DLD1 (cell line): ENCODE data around the gene POLR2A.

Experiments
- in situ Hi-C: cut with HindIII; loops from 2 replicates; pipeline ENCODE4 v1.10.0; 2017; ENCODE audit warnings: low sequenced_read_pairs

Gene POLR2A

DNA sequence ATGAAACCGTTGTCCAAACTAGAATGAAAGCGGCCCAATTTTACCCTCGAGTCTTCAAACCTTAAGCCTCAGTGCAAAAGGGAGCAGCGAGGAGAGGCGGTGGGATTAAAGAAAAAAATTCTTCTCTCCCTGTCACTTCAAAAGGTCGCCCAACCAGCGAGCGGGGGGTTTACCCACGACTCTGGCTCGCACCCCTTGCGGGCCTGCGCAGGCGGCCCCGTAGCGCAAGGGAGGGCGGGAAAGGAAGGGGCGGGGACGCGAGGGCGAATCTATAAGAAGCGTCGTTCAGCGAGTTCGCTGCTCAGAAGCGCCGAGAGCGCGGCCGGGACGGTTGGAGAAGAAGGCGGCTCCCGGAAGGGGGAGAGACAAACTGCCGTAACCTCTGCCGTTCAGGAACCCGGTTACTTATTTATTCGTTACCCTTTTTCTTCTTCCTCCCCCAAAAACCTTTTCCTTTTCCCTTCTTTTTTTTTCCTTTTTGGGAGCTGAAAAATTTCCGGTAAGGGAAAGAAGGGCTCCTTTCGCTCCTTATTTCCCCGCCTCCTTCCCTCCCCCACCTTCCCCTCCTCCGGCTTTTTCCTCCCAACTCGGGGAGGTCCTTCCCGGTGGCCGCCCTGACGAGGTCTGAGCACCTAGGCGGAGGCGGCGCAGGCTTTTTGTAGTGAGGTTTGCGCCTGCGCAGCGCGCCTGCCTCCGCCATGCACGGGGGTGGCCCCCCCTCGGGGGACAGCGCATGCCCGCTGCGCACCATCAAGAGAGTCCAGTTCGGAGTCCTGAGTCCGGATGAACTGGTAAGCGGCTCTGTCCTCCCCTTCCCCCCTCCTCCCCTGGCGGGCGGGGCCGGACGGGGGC is at the start of gene POLR2A:
Gene POLR2A (plus strand): TSS at position 300 of the 852 bp plus-strand sequence.
- in situ Hi-C loops: no loop called here

DNA sequence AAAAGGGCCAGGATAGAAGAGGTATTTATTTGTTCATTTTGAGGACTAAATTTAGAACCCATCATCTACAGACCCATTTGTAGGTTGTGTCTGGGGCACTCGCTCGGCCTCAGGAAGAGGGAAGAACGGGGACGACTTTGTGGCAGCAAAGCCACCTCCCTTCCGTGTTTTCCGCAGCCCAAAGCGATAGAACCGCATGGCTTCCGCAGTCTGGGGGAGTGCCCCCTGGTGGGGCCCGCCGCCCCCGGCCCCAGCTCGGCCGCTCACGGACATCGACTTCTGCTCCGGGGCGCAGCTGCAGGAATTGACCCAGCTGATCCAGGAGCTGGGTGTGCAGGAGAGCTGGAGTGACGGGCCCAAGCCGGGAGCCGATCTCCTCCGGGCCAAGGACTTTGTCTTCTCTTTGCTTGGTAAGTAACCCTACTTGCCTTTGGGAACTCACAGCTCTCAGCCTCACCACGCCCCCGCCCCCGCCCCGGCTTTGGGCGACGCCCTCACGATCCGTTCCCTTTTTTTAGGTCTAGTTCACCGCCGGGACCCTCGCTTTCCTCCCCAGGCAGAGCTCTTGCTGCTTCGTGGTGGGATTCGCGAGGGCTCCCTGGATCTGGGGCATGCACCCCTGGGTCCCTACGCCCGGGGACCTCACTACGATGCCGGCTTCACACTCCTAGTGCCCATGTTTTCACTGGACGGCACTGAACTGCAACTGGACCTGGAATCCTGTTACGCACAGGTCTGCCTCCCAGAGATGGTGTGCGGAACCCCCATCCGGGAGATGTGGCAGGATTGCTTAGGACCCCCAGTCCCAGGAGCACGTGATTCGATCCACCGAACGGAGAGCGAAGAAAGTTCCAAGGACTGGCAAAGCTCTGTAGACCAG is 48.2 kb upstream of the POLR2A start:
- in situ Hi-C loops: no loop called here

GRCh38 chr17:7436556-7437368 is 47.4 kb upstream of the POLR2A start:
- in situ Hi-C loops: no loop called here

- in situ Hi-C loops: no loop called here
These were observed 46.8 kb upstream of the POLR2A start for GRCh38 chr17:7437369-7437863.

- in situ Hi-C loops: no loop called here
These were observed 46.1 kb upstream of the POLR2A start for GRCh38 chr17:7437950-7438614.

DNA sequence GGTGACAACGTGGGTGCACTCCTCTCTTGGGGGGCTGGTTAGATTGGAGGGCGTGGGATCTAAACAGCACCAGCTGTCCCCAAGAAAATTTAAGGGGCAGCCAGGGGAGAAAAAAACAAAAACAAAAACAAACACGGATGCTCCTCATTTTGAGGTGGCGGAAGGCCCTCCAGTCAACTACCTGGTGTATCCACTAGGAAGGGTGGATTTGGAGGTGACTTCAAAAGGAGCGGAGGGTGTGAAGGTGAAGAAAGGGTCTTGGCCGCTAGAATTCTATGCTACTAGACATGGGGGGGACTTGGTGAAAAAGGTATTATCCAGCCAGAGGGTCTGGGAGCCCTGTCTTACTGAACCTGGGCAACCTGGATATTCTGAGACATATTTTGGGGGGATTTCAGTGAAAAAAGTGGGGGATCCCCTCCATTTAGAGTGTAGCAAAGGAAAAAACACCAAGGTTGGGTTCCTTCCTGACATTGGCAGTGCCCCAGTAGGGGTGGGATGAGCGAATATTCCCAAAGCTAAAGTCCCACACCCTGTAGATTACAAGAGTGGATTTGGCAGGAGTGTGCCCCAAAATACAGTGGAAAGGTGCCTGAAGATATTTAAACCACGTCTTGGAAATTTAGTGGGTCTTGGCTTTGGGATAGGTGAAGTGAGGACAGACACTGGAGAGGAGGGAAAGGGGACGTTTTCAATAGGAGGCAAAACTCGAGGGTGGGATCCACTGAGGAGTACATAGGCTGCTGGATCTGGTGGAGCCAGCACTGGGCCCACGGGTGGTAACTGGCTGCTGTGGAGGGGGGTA is 45.3 kb upstream of the POLR2A start:
- in situ Hi-C loops: no loop called here

- in situ Hi-C loops: no loop called here
These were observed 44.6 kb upstream of the POLR2A start, which contains the start of gene FGF11 for GRCh38 chr17:7439462-7440112. Gene FGF11 (plus strand): TSS chr17:7439512. CDS start chr17:7439621, 109 bp downstream.

GRCh38 chr17:7440113-7440833 is 43.9 kb upstream of the POLR2A start:
- in situ Hi-C loops: no loop called here

GRCh38 chr17:7440834-7441195 is 43.4 kb upstream of the POLR2A start:
- in situ Hi-C loops: no loop called here

DNA sequence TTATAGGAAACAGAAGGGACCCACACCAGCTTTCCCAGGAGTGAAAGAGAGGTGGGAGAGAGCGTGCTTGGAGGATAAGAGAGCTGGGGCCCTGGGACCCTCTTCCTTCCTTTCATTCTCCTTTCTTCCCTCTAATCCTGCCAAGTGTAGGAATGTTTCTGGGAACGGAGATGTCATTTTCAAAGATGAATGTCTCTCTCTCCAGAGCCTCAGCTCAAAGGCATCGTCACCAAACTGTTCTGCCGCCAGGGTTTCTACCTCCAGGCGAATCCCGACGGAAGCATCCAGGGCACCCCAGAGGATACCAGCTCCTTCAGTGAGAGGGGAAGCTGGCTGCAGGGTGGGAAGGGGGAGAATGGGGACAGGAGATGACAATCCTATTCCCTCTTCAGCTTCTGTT is 42.9 kb upstream of the POLR2A start:
- in situ Hi-C loops: no loop called here

GRCh38 chr17:7442142-7442541 is 42.0 kb upstream of the POLR2A start:
- in situ Hi-C loops: no loop called here

- in situ Hi-C loops: no loop called here
These were observed 40.4 kb upstream of the POLR2A start for GRCh38 chr17:7443499-7444485.

GRCh38 chr17:7444682-7445618 is 39.2 kb upstream of the POLR2A start, which contains the start of gene CHRNB1:
Gene CHRNB1 (plus strand): TSS chr17:7445061. CDS start chr17:7445128, 67 bp downstream.
- in situ Hi-C loops: no loop called here

DNA sequence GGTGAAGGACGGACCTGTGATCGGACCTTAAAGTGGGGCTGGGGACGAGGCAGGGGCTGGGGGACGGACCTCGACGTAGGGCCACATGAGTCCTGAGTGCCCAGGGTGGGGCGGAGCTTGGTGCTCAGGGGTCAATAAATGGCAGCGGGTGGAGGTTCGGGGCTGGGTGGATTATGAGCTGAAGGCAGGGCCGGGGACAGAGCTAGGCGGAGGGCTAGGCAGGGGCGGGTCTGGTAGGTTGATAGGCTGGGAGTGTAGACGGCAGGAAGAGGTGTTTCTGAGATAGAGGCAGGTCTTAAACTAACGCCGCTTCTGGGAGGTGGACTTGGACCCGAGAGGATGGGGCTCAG is 38.6 kb upstream of the POLR2A start:
- in situ Hi-C loops: no loop called here

DNA sequence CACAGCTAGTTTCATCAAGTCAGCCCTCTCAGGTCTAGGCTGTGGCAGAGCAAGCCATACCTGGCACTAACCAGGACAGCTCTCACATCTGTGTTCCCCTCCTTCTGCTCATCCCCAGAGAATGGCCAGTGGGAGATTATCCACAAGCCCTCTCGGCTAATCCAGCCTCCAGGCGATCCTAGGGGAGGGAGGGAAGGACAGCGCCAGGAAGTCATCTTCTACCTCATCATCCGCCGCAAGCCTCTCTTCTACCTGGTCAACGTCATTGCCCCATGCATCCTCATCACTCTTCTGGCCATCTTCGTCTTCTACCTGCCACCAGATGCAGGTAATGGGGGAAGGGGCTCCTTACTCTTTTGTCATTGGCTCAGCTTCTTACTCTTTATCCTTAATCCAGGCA is 35.7 kb upstream of the POLR2A start:
- in situ Hi-C loops: no loop called here

DNA sequence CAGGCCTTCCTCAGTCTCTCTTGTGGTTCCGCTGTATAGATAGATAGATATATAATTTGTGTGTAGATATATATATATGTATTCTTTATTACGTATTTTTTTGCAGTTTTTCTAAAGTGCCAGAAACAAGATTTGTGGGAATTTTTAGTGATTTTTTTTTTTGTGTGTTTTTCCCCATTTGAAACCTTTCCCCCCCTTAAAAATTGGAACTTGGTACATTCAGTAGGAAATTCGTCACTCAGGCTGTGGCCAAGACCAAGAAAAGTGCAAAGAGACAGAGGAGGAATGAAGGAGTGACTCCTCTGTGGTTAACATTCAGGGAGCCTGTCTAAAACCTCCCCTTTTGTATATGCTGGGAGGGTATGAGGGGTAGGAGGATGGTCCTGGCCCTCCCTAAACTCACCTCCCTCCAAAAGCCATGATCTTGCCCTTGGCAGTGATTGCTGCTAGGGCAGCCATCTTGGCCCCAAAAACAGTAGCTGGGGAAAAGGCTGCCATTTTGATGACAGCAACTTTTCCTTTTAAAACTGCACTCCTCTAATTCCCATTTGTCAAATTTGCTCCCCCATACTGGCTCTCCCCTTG is 24.1 kb upstream of the POLR2A start:
- in situ Hi-C loops: no loop called here
